Common myeloid progenitor, CD34-positive (primary cell): ENCODE measurements around the gene N4BP3.
A peak's percentile ranks its signal among the peaks of the same experiment; 100 is the strongest.

ENCODE experiments used
- CTCF ChIA-PET: fragments of 350-600 bp; sonication (Branson Sonifier 250); formaldehyde crosslinking; loops from one replicate; lab custom pipeline; 2021; ENCODE audit warnings: antibody characterized with exemption; lab: Charles Lee
- POLR2A ChIA-PET: fragments of 350-600 bp; sonication (Branson Sonifier 250); formaldehyde crosslinking; loops from one replicate; lab custom pipeline; 2021; ENCODE audit warnings: antibody characterized with exemption; lab: Charles Lee
- DNase-seq, 3 donors: peaks; one replicate each; pipeline versions ENCODE4 v3.0.0 to v3.0.0-alpha.2; 2013
- H3K27ac ChIP-seq, 2 experiments: 1 replicate in 1 of 2; 2 replicates in 1 of 2; pipeline ENCODE4 v1.7.0; 2013; ENCODE audit warnings: inconsistent platforms in 2 of 2, low read length in 2 of 2, mild to moderate bottlenecking in 2 of 2, low read depth in 1 of 2, moderate library complexity in 1 of 2; ENCODE audit not compliant: severe bottlenecking in 2 of 2, insufficient read depth in 1 of 2, poor library complexity in 1 of 2
- H3K27me3 ChIP-seq, 5 experiments: replicated peaks in 2 of 5; 1 replicate in 3 of 5; 2 replicates in 2 of 5; pipeline versions ENCODE4 v1.6.1 to v1.7.0; 2013; ENCODE audit warnings: low read length in 4 of 5, mild to moderate bottlenecking in 2 of 5, moderate library complexity in 2 of 5, inconsistent platforms in 1 of 5; ENCODE audit not compliant: insufficient read depth in 5 of 5, control insufficient read depth in 4 of 5
- H3K36me3 ChIP-seq, 4 experiments: 1 replicate in 2 of 4; 2 replicates in 2 of 4; pipeline versions ENCODE4 v1.6.1 to v1.7.0; 2013; ENCODE audit warnings: low read length in 3 of 4, control low read depth in 1 of 4, mild to moderate bottlenecking in 1 of 4; ENCODE audit not compliant: control insufficient read depth in 4 of 4, insufficient read depth in 4 of 4
- H3K4me1 ChIP-seq, 4 experiments: 1 replicate in 3 of 4; 2 replicates in 1 of 4; pipeline versions ENCODE4 v1.6.1 to v1.7.1; 2013; ENCODE audit warnings: low read length in 3 of 4, mild to moderate bottlenecking in 3 of 4, control low read depth in 1 of 4, inconsistent platforms in 1 of 4, moderate library complexity in 1 of 4; ENCODE audit not compliant: control insufficient read depth in 4 of 4, insufficient read depth in 4 of 4; ENCODE audit errors: control extremely low read depth in 1 of 4
- H3K4me3 ChIP-seq, 7 experiments: 1 replicate in 4 of 7; 2 replicates in 3 of 7; pipeline versions ENCODE4 v1.5.1 to v1.7.0; 2013; ENCODE audit warnings: mild to moderate bottlenecking in 7 of 7, low read length in 6 of 7, moderate library complexity in 6 of 7, inconsistent platforms in 2 of 7, low read depth in 2 of 7, control low read depth in 1 of 7; ENCODE audit not compliant: insufficient read depth in 4 of 7, control insufficient read depth in 1 of 7; ENCODE audit errors: extremely low read depth in 1 of 7
- H3K9me3 ChIP-seq, 5 experiments: 1 replicate in 4 of 5; 2 replicates in 1 of 5; pipeline versions ENCODE4 v1.6.1 to v1.7.1; 2013; ENCODE audit warnings: low read length in 4 of 5, mild to moderate bottlenecking in 2 of 5, inconsistent platforms in 1 of 5, low read depth in 1 of 5, moderate library complexity in 1 of 5; ENCODE audit not compliant: control insufficient read depth in 4 of 5, insufficient read depth in 2 of 5; ENCODE audit errors: control extremely low read depth in 1 of 5
- WGBS: methylation state at CpG from one replicate; pipeline ENCODE4 v1.1.5; 2013; ENCODE audit not compliant: insufficient coverage; 5-methylcytosine and 5-hydroxymethylcytosine counted together

Gene N4BP3

DNA sequence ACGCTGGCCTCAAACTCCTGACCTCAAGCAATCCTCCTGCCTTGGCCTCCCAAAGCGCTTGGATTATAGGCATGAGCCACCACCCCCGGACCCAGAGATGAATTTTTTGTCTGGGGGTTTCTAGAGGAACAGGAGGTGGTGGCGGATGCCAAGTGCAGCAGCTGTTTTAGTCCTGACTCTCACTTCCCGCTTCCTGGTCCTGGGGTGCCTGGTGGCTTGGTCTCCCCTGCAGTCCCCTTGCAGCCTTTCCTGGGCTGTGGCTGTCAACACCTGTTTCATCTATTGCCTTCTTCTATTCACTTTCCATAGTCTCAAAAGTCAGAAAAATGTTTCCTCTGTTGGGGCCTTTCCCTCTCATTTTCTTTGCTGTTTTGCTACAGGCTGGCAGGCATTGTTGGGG is 46.8 kb downstream of the N4BP3 start:
- 91% methylated on average over 5 of the region's 5 CpGs for WGBS
- POLR2A ChIA-PET: no interaction called here

DNA sequence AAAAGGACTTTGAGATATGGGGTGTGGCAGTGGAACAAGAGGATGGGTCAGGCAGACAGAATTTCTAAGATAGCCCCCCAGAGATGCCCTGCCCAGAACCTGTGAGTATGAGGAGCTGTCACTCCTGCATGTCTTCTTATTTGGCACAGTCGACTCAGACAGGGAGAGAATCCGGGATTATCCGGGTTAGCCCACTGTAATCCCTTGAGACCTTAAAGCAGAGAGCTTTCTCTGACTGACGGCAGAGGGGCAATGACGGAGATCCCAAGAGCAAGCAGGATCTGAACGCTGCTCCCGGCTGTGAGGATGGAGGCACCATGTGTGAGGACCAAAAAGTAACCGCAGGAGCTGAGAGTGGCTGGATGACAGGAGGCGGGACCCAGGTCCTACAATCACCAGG is 49.1 kb downstream of the N4BP3 start:
- Histone ChIP-seq H3K9me3 (no peaks in the 10 kb centered on the region), H3K27me3 (peaks cover 0 to 8% (median 0%) of the 10 kb centered on the region in 5 experiments), H3K27ac (no peak overlapping the region), H3K4me3 (no peak overlapping the region), H3K36me3 (no peaks in the 10 kb centered on the region), H3K4me1 (peaks cover 0 to 10% (median 6%) of the 10 kb centered on the region in 4 experiments)
- ChIA-PET CTCF (interaction anchor here (1.0 to 24.2 kb wide), 6 partner anchors 9 to 86 kb away, joined by 3 to 458 read pairs (median 8); partner anchors contain the start of genes NHP2 and RMND5B), POLR2A (no interaction called here)
- DNase-seq: no peak
- 97% methylated on average over 9 of the region's 9 CpGs for WGBS

More for the DNA sequence above, 46.8 kb downstream of the N4BP3 start:
- H3K4me1 ChIP-seq: peaks cover 0 to 10% (median 6%) of the 10 kb centered on the region in 4 experiments
- H3K36me3 ChIP-seq: no peaks in the 10 kb centered on the region
- DNase-seq: no peak
- CTCF ChIA-PET: interaction anchor here (1.5 to 24.2 kb wide), 2 partner anchors 17 to 83 kb away, joined by 4 to 458 read pairs; no protein-coding TSS in a partner anchor
- H3K27me3 ChIP-seq: peaks cover 0 to 4% (median 0%) of the 10 kb centered on the region in 5 experiments
- H3K9me3 ChIP-seq: no peaks in the 10 kb centered on the region
- H3K4me3 ChIP-seq: no peak overlapping the region
- no peak overlapping the region for H3K27ac ChIP-seq

DNA sequence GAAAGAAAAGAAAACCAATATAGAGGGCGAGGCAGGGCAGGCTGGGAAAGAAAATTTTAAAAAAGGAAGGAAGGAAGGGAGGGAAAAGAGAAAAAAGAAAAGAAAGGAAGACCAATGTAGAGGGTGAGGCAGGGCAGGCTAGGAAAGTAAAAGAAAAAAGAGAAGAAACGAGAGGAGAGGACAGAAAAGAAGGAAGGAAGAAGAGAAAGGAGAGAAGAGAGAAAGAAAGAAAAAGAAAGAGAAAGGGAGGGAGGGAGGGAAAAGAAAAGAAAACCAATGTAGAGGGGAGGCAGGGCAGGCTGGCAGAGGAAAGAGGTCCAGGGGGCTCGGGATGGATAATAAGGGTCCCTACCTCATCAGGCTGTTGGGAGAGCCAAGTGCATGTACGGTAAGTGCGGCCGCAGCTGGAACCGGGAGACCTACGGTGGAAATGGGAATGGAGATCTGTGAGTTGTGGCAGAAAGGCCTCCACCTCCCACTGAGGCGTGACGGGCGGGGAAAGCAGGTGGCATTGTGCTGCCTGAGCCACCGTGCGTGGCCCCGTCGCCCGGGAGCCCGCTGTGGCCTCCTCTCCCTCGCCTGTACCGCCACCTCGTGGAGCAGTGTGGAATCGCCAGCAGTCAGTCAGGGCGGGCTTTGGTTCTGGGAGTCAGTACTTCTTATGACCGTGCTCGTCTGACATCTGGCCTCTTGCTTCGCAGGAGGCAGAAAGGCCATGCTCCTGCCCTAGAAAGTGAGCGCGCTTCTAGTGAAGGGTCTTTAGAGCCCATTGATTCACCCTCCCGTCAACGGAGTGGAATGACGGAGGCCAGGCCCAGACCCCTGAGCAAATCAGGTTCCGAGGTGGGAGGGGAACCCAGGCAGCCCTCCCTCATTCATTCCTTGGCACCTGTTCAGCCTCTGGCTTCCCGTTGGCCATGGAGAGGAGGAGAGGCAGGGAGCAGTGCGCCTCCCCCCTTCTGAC is 50.7 kb downstream of the N4BP3 start:
- ChIA-PET CTCF (interaction anchor here (0.9 to 24.2 kb wide), 5 partner anchors 9 to 87 kb away, joined by 4 to 458 read pairs (median 12); no protein-coding TSS in a partner anchor), POLR2A (no interaction called here)
- no peaks in the 10 kb centered on the region for H3K36me3 ChIP-seq
- no peaks in the 10 kb centered on the region for H3K9me3 ChIP-seq
- H3K27me3 ChIP-seq: peaks cover 0 to 8% (median 0%) of the 10 kb centered on the region in 5 experiments
- H3K4me1 ChIP-seq: peaks cover 0 to 10% (median 6%) of the 10 kb centered on the region in 4 experiments
- DNase-seq: peak; percentile 84 to 91 (median 89)
- H3K4me3 ChIP-seq: peak overlapping the region in 5 of 7 experiments; percentile 19 to 63 (median 57)
- no peak overlapping the region for H3K27ac ChIP-seq
- 10% methylated on average over 31 of the region's 33 CpGs for WGBS

DNA sequence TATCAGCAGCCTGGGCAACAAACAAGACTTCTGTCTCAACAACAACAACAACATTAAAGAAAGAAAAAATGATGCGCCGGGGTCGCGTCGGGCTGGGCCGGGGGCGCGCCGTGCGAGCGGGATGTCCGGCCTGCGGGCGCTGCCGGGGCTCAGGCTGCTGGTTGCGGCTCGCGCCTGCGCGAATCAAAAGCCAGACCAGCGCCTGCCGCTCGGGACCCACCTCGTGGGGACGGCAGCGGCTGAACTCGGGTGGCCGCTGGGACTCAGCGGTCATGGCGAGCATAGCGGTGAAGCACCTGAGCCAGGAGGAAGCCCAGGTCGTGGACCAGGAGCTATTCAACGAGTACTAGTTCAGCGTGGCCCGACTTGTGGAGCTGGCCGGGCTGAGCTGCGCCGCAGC is 52.2 kb downstream of the N4BP3 start:
- no peak for DNase-seq
- H3K36me3 ChIP-seq: no peaks in the 10 kb centered on the region
- POLR2A ChIA-PET: no interaction called here
- H3K4me3 ChIP-seq: no peak overlapping the region
- peaks cover 0 to 8% (median 0%) of the 10 kb centered on the region in 5 experiments for H3K27me3 ChIP-seq
- 84% methylated on average over 23 of the region's 38 CpGs for WGBS
- CTCF ChIA-PET: interaction anchor here (1.1 to 1.9 kb wide), 6 partner anchors 10 to 90 kb away, joined by 3 to 12 read pairs (median 4); no protein-coding TSS in a partner anchor
- peaks cover 0 to 10% (median 6%) of the 10 kb centered on the region in 4 experiments for H3K4me1 ChIP-seq
- H3K27ac ChIP-seq: no peak overlapping the region
- no peaks in the 10 kb centered on the region for H3K9me3 ChIP-seq

DNA sequence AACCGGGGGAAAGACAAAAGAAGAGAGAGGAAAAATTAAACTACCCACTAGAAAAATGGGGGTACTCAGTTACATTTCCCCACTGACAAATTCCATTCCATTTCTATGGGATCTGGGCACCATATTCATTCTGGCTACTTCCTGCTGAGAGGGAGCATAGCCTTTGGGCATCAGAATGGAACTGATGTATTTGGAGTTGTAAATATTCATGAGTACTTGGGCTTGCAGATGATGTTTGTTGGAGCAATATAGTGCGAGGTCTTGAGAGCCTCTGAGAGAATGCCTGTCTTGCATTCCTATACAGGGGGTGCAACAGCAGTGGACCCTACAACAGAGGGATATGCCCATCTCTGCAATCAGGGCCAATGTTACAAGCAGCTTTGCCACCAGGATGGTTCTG is 57.1 kb downstream of the N4BP3 start:
- Histone ChIP-seq H3K4me1 (no peaks in the 10 kb centered on the region), H3K27ac (no peak overlapping the region), H3K27me3 (peaks cover 0 to 4% (median 0%) of the 10 kb centered on the region in 5 experiments), H3K4me3 (no peak overlapping the region), H3K36me3 (no peaks in the 10 kb centered on the region), H3K9me3 (no peaks in the 10 kb centered on the region)
- ChIA-PET CTCF (interaction anchor here (0.9 to 1.0 kb wide), 2 partner anchors 91 to 94 kb away, joined by 3 read pairs; no protein-coding TSS in a partner anchor), POLR2A (no interaction called here)
- 91% methylated on average over 1 of the region's 2 CpGs for WGBS
- no peak for DNase-seq

DNA sequence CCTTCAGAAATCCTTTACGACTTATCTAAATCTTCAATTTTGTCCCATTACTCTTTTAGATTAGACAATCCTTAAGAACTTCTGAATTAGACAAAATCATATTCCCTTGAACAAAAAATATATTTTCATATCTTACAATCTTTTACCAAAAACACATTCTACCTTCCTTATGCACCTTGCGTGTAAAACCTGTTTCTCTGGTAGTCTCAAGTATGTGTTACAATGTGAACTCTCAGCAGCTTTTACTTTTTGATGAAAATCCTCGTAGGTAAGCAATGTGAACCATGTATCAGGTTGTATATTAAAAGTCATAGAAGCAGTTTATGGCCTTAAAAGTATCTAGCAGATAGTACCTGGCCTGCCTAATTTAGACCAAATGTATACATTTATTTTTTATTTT is 61.1 kb downstream of the N4BP3 start:
- no peak for DNase-seq
- Histone ChIP-seq H3K36me3 (no peaks in the 10 kb centered on the region), H3K27me3 (no peaks in the 10 kb centered on the region), H3K9me3 (no peaks in the 10 kb centered on the region), H3K4me3 (no peak overlapping the region), H3K27ac (no peak overlapping the region), H3K4me1 (peaks cover 0 to 15% (median 8%) of the 10 kb centered on the region in 4 experiments)
- 100% methylated on average over 2 of the region's 3 CpGs for WGBS
- ChIA-PET POLR2A (no interaction called here), CTCF (interaction anchor here (0.5 to 1.6 kb wide), 3 partner anchors 10 to 100 kb away, joined by 3 to 5 read pairs (median 3); no protein-coding TSS in a partner anchor)
